DND-41 (cell line): ENCODE results near the gene RARG.

Source experiments
- ATAC-seq: fragments of 200-7000 bp; cut with Tn5 transposase; 3 replicates; pipeline ENCODE4 v1.9.1; 2021; ENCODE audit warnings: low read depth; ENCODE audit not compliant: insufficient read depth
- DNase-seq: peaks from one replicate; pipeline ENCODE4 v3.0.0-alpha.2; 2020
- H2AFZ ChIP-seq: 2 replicates; pipeline ENCODE4 v1.6.0; 2012; ENCODE audit warnings: low read depth, low read length
- H3K27ac ChIP-seq: 2 replicates; pipeline ENCODE4 v1.5.1; 2012; ENCODE audit warnings: low read length, inconsistent platforms
- H3K27me3 ChIP-seq: fragments of 200-600 bp; sonication (generic); 2 replicates; pipeline ENCODE4 v1.6.0; 2012; ENCODE audit warnings: low read length, mild to moderate bottlenecking, inconsistent platforms; ENCODE audit not compliant: insufficient read depth, poor library complexity
- H3K36me3 ChIP-seq: 2 replicates; pipeline ENCODE4 v1.5.1; 2012; ENCODE audit warnings: low read length, inconsistent platforms; ENCODE audit not compliant: insufficient read depth
- H3K4me1 ChIP-seq: 2 replicates; pipeline ENCODE4 v1.5.1; 2012; ENCODE audit warnings: mild to moderate bottlenecking, low read length; ENCODE audit not compliant: insufficient read depth
- H3K4me2 ChIP-seq: 2 replicates; pipeline ENCODE4 v1.6.0; 2012; ENCODE audit warnings: mild to moderate bottlenecking, moderate library complexity, low read length, inconsistent platforms; ENCODE audit not compliant: insufficient read depth
- H3K4me3 ChIP-seq, 2 experiments: fragments of 200-600 bp in 1 of 2; shearing (Covaris generic) in 1 of 2; 2 replicates each; pipeline ENCODE4 v1.5.1; 2012 to 2016; ENCODE audit warnings: inconsistent platforms in 2 of 2, low read length in 2 of 2, mild to moderate bottlenecking in 2 of 2, low read depth in 1 of 2, moderate library complexity in 1 of 2
- H3K79me2 ChIP-seq: 2 replicates; pipeline ENCODE4 v1.6.0; 2012; ENCODE audit warnings: low read length, inconsistent platforms; ENCODE audit not compliant: insufficient read depth
- H3K9ac ChIP-seq: 2 replicates; pipeline ENCODE4 v1.6.0; 2012; ENCODE audit warnings: low read depth, mild to moderate bottlenecking, inconsistent platforms, low read length, moderate library complexity
- H3K9me3 ChIP-seq: 2 replicates; pipeline ENCODE4 v1.5.1; 2012; ENCODE audit warnings: low read length, moderate library complexity, mild to moderate bottlenecking, inconsistent platforms; ENCODE audit not compliant: insufficient read depth, severe bottlenecking
- H4K20me1 ChIP-seq: 2 replicates; pipeline ENCODE4 v1.6.0; 2012; ENCODE audit warnings: low read length; ENCODE audit not compliant: insufficient read depth
- EZH2 ChIP-seq: IDR thresholded peaks from 3 replicates; pipeline ENCODE4 v1.6.1; 2012; ENCODE audit warnings: borderline replicate concordance, low read depth, mild to moderate bottlenecking, moderate library complexity, low read length, inconsistent platforms; ENCODE audit not compliant: severe bottlenecking
- TF ChIP-seq, protein P1 (sequence below): IDR thresholded peaks from 2 replicates; pipeline ENCODE4 v1.5.1; 2012; ENCODE audit warnings: borderline replicate concordance, low read length, moderate library complexity, mild to moderate bottlenecking; ENCODE audit not compliant: poor library complexity, severe bottlenecking; ENCODE audit errors: extremely low read depth

Gene RARG

DNA sequence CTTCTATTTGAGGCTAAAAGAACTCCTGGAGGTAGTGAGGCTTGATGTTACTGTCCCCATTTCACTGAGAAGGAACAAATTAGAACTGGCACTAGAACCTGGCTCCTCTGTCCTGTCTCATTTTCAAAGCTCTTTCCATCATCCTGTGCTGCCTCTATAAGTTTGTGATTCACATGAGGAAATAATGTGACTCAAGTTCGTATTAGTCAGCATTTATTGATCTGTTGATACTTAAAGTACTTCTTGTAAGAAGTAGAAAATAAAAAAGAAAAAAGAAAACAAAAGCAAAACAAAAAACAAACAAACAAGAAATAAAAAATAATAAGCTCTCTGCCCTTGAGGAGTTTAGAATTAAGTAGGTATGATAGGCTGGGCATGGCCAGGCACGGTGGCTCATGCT, 33.8 kb upstream of the RARG start:
- Histone ChIP-seq H3K27me3 (no peaks in the 10 kb centered on the region), H2AFZ (no peak overlapping the region), H3K4me2 (no peak overlapping the region), H3K9ac (no peak overlapping the region), H3K9me3 (no peaks in the 10 kb centered on the region), H3K4me3 (no peak overlapping the region), H3K4me1 (peaks cover 32% of the 10 kb centered on the region), H4K20me1 (peaks cover 13% of the 10 kb centered on the region; the same call in 1 of the 2 replicates), H3K79me2 (peaks cover 27% of the 10 kb centered on the region), H3K36me3 (peaks cover 22% of the 10 kb centered on the region), H3K27ac (no peak overlapping the region)
- no peak for ATAC-seq
- TF ChIP-seq, protein P1, sequence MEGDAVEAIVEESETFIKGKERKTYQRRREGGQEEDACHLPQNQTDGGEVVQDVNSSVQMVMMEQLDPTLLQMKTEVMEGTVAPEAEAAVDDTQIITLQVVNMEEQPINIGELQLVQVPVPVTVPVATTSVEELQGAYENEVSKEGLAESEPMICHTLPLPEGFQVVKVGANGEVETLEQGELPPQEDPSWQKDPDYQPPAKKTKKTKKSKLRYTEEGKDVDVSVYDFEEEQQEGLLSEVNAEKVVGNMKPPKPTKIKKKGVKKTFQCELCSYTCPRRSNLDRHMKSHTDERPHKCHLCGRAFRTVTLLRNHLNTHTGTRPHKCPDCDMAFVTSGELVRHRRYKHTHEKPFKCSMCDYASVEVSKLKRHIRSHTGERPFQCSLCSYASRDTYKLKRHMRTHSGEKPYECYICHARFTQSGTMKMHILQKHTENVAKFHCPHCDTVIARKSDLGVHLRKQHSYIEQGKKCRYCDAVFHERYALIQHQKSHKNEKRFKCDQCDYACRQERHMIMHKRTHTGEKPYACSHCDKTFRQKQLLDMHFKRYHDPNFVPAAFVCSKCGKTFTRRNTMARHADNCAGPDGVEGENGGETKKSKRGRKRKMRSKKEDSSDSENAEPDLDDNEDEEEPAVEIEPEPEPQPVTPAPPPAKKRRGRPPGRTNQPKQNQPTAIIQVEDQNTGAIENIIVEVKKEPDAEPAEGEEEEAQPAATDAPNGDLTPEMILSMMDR, result no peak
- no peak for TF ChIP-seq EZH2
- no peak for DNase-seq

DNA sequence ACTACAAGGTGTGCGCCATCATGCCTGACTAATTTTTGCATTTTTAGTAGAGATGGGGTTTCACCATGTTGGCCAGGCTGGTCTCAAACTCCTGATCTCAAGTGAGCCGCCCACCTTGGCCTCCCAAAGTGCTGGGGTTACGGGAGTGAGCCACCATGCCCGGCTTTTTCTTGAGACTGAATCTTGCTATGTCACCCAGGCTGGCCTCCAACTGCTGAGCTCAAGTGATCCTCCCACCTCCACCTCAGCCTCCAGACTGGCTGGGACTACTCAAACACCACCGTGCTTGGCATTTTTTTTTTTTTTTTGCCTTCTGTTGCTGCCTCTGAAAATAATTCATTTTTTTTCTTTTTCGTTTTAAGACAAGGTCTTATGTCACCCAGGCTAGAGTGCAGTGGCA, 27.9 kb upstream of the RARG start:
- H3K79me2 ChIP-seq, result no peaks in the 10 kb centered on the region
- H3K27me3 ChIP-seq, result no peaks in the 10 kb centered on the region
- no peak overlapping the region for H3K4me3 ChIP-seq
- no peak for TF ChIP-seq EZH2
- TF ChIP-seq, protein P1, result no peak
- no peak overlapping the region for H3K9ac ChIP-seq
- H3K36me3 ChIP-seq, result peaks cover 5% of the 10 kb centered on the region; the same call in 1 of the 2 replicates
- H3K27ac ChIP-seq, result no peak overlapping the region
- H3K4me2 ChIP-seq, result no peak overlapping the region
- H4K20me1 ChIP-seq, result 0 out of 2 replicates have a peak, but pooled peaks cover 3% of the 10 kb centered on the region
- DNase-seq (no peak), ATAC-seq (no peak)
- no peak overlapping the region for H2AFZ ChIP-seq
- H3K9me3 ChIP-seq, result no peaks in the 10 kb centered on the region
- no peaks in the 10 kb centered on the region for H3K4me1 ChIP-seq

DNA sequence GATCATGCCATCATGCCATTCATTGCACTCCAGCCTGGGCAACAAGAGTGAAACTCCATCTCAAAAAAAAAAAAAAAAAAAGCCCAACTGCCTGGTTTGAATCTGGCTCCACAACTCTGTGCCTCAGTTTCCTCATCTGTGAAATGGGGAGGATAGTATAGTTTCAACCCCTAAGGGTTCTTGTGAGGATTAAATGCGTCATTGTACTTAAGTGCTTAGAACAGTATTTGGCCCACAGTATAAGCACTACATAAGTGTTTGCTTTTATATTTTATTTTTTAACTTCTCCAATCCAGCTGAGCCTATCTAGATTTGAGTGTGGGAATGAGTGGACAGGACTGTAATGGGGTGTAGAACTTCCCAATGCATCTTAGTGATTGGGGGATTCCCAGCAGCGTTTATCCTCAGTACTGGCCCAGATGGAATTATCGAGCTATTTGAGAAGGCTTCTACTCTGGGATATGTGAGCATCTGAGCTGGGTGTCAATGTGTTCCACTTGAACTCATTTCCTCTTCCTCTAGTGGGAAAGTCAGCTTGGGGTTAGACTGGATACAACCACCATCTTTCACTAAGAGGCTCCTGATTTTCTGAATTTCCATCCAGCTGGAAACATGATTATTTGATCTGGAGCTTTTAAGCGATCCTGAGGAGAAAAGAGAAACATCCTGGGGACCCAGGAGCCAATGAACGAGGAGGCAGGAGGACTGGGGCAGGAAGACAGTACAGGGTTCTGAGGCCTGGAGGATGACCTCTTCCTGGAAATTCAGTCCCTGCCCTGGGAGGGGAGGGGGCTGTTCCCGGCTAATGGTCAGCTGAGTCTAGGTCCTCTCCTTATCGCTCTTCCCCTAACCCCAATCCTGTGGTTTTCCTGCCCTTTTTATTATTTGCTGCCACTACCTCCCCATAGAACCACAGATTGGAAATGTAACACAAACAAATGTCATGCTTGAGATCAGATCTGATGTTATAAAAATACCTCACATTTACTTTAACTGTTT, 26.8 kb upstream of the RARG start:
- Histone ChIP-seq H3K4me2 (no peak overlapping the region), H2AFZ (no peak overlapping the region), H3K4me3 (no peak overlapping the region), H3K9me3 (no peaks in the 10 kb centered on the region), H4K20me1 (0 out of 2 replicates have a peak, but pooled peaks cover 3% of the 10 kb centered on the region), H3K9ac (no peak overlapping the region), H3K27me3 (no peaks in the 10 kb centered on the region), H3K4me1 (peaks cover 4% of the 10 kb centered on the region), H3K79me2 (peaks cover 4% of the 10 kb centered on the region), H3K27ac (no peak overlapping the region), H3K36me3 (peaks cover 13% of the 10 kb centered on the region)
- DNase-seq (no peak), ATAC-seq (no peak)
- TF ChIP-seq, protein P1, result no peak
- no peak for TF ChIP-seq EZH2
